Liver (tissue), 3 donors: ENCODE results near the gene ABHD6.
A peak's percentile ranks its signal among the peaks of the same experiment; 100 is the strongest.

Experiments
- ATF3 ChIP-seq: IDR thresholded peaks from 2 replicates; pipeline ENCODE4 v1.6.1; 2016; ENCODE audit warnings: antibody characterized with exemption
- CTCF ChIP-seq: fragments of 150-350 bp; IDR thresholded peaks from 2 replicates; pipeline ENCODE4 v1.5.1; 2017; ENCODE audit warnings: improper control_type of control experiment, low read depth, low read length; ENCODE audit not compliant: missing input control
- FOXA1 ChIP-seq: IDR thresholded peaks from 2 replicates; pipeline ENCODE4 v1.6.1; 2016; ENCODE audit warnings: antibody characterized with exemption
- GABPA ChIP-seq, 2 donors: IDR thresholded peaks in 1 of 2; conservative IDR thresholded peaks in 1 of 2; 2 replicates each; pipeline ENCODE4 v1.6.1; 2016; ENCODE audit warnings: antibody characterized with exemption in 2 of 2, mild to moderate bottlenecking in 1 of 2, moderate library complexity in 1 of 2
- JUND ChIP-seq, 2 donors: IDR thresholded peaks; 2 replicates each; pipeline ENCODE4 v1.6.1; 2016; ENCODE audit warnings: antibody characterized with exemption in 2 of 2
- RAD21 ChIP-seq, 2 donors: IDR thresholded peaks; 2 replicates each; pipeline ENCODE4 v1.6.1; 2016; ENCODE audit warnings: antibody characterized with exemption in 2 of 2, mild to moderate bottlenecking in 2 of 2
- SP1 ChIP-seq: IDR thresholded peaks from 2 replicates; pipeline ENCODE4 v1.6.1; 2018; ENCODE audit warnings: antibody characterized with exemption, mild to moderate bottlenecking
- YY1 ChIP-seq: IDR thresholded peaks from 2 replicates; pipeline ENCODE4 v1.6.1; 2016; ENCODE audit warnings: antibody characterized with exemption, mild to moderate bottlenecking
- donor health status: healthy.
- donor health status: healthy.

GRCh38 chr3:58193682-58194407, 43.7 kb upstream of the ABHD6 start:
- TF ChIP-seq JUND (IDR thresholded peaks at IDR 0.05) (no peak), CTCF (no peak), RAD21 (IDR thresholded peaks at IDR 0.05) (no peak), ATF3 (peak; percentile 17), FOXA1 (peak; percentile 0), YY1 (no peak), GABPA (IDR thresholded peaks at IDR 0.05 in 1 of 2, conservative IDR thresholded peaks at IDR 0.05 in 1 of 2) (no peak), SP1 (peak; percentile 54)
